Gastrocnemius medialis (tissue), 4 donors: ENCODE measurements around the gene RARG.

ENCODE experiments used
- CTCF ChIP-seq, 5 experiments: fragments of 450-650 bp in 3 of 5; fragments of 200-600 bp in 2 of 5; sonication (generic) in 2 of 5; IDR thresholded peaks in 4 of 5; conservative IDR thresholded peaks in 1 of 5; 1 replicate in 4 of 5; 2 replicates in 1 of 5; pipeline ENCODE4 v1.5.1; 2016 to 2019; ENCODE audit warnings: antibody characterized with exemption in 5 of 5, mild to moderate bottlenecking in 3 of 5, moderate library complexity in 3 of 5
- POLR2A ChIP-seq, 2 donors: fragments of 450-650 bp; IDR thresholded peaks; one replicate each; pipeline ENCODE4 v1.6.1; 2017; ENCODE audit warnings: antibody characterized with exemption in 2 of 2, mild to moderate bottlenecking in 2 of 2, moderate library complexity in 2 of 2

GRCh38 chr12:53234271-53234914, 2.4 kb upstream of the RARG start:
- TF ChIP-seq CTCF (IDR thresholded peaks at IDR 0.05 in 4 of 5, conservative IDR thresholded peaks at IDR 0.05 in 1 of 5) = no peak
- no peak for TF ChIP-seq POLR2A (IDR thresholded peaks at IDR 0.05)
